Esophagus (tissue), 2 donors: ENCODE results near the gene NSG1. TPM values are rescaled to one million over a fixed set of nuclear protein-coding genes. Genes with fewer than 3 reads are reported as not detected.

Experiments
- H3K27ac ChIP-seq, 2 donors: one replicate each; pipeline ENCODE4 v1.5.1; 2013; ENCODE audit warnings: low read depth in 2 of 2, mild to moderate bottlenecking in 2 of 2, inconsistent platforms in 1 of 2, low read length in 1 of 2, moderate library complexity in 1 of 2
- H3K27me3 ChIP-seq, 2 donors: one replicate each; pipeline ENCODE4 v1.6.1; 2013; ENCODE audit warnings: low read length in 2 of 2, control low read depth in 1 of 2, mild to moderate bottlenecking in 1 of 2; ENCODE audit not compliant: insufficient read depth in 2 of 2, control insufficient read depth in 1 of 2
- H3K36me3 ChIP-seq, 2 donors: one replicate each; pipeline ENCODE4 v1.6.1; 2013; ENCODE audit warnings: low read length in 1 of 2; ENCODE audit not compliant: control insufficient read depth in 2 of 2, insufficient read depth in 2 of 2
- H3K4me1 ChIP-seq, 2 donors: one replicate each; pipeline ENCODE4 v1.6.1; 2013; ENCODE audit warnings: low read length in 1 of 2; ENCODE audit not compliant: control insufficient read depth in 2 of 2, insufficient read depth in 2 of 2
- H3K4me3 ChIP-seq, 2 donors: one replicate each; pipeline ENCODE4 v1.5.1; 2013; ENCODE audit warnings: low read length in 2 of 2, mild to moderate bottlenecking in 2 of 2, low read depth in 1 of 2, moderate library complexity in 1 of 2
- H3K9me3 ChIP-seq, 2 donors: one replicate each; pipeline ENCODE4 v1.6.1; 2013; ENCODE audit warnings: mild to moderate bottlenecking in 2 of 2, low read depth in 1 of 2, low read length in 1 of 2, moderate library complexity in 1 of 2; ENCODE audit not compliant: control insufficient read depth in 2 of 2, insufficient read depth in 1 of 2
- WGBS, 2 donors: extraction: QIAGEN DNeasy Blood & Tissue Kit; methylation state at CpG; one replicate each; pipeline ENCODE4 v1.1.7; 2013; 5-methylcytosine and 5-hydroxymethylcytosine counted together
- polyA plus RNA-seq, 2 donors: library from polyadenylated mRNA; stranded (reverse); fragments of 200-250 nt; gene quantifications; one replicate each; pipeline ENCODE4 v1.2.3, GENCODE V29; 2013
- donor health status: healthy with polysubstance abuse.
- donor health status: Bipolar disorder and iron deficiency.

Gene NSG1
- polyA plus RNA-seq, 2 donors: 11.3 to 23.6 TPM

GRCh38 chr4:4368809-4369580, 17.9 kb upstream of the NSG1 start:
- Histone ChIP-seq H3K4me1 (no peaks in the 10 kb centered on the region), H3K4me3 (no peak overlapping the region), H3K27me3 (no peaks in the 10 kb centered on the region), H3K9me3 (peaks cover 0 to 3% of the 10 kb centered on the region in 2 donors), H3K36me3 (no peaks in the 10 kb centered on the region), H3K27ac (no peak overlapping the region)
- 73 to 75% methylated on average over 11 of the region's 11 CpGs for WGBS, 2 donors

- H3K9me3 ChIP-seq: peaks cover 0 to 3% of the 10 kb centered on the region in 2 donors
- H3K27ac ChIP-seq: no peak overlapping the region
- no peaks in the 10 kb centered on the region for H3K27me3 ChIP-seq
- no peaks in the 10 kb centered on the region for H3K36me3 ChIP-seq
- no peak overlapping the region for H3K4me3 ChIP-seq
- 77 to 78% methylated on average over 6 of the region's 6 CpGs for WGBS, 2 donors
- no peaks in the 10 kb centered on the region for H3K4me1 ChIP-seq
Measured at GRCh38 chr4:4374388-4375098, 12.4 kb upstream of the NSG1 start.

GRCh38 chr4:4376074-4376473, 10.8 kb upstream of the NSG1 start:
- WGBS, 2 donors: 62 to 65% methylated on average over 4 of the region's 4 CpGs
- peaks cover 0 to 3% of the 10 kb centered on the region in 2 donors for H3K9me3 ChIP-seq
- no peaks in the 10 kb centered on the region for H3K36me3 ChIP-seq
- no peaks in the 10 kb centered on the region for H3K27me3 ChIP-seq
- H3K4me1 ChIP-seq: no peaks in the 10 kb centered on the region
- H3K27ac ChIP-seq: no peak overlapping the region
- H3K4me3 ChIP-seq: no peak overlapping the region

DNA sequence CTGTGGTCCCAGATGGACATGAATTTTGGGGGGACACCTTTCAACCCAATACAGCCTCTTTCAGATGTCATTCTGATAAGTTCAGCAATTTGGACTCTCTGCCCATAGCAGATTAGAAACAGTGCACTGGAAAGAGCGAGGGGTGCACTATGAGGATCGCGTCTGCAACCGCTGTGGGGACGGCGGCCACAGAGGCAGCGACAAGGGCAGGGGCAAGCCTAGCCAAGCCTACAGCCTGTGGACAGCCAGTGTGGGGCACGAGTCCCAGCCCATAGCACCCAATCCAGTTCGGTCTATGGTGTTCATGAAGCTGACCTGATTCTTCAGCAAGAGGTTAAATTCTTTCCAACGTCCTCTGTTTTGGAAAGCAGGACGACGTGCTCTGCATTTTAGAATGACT, 9.7 kb upstream of the NSG1 start:
- H3K27me3 ChIP-seq: no peaks in the 10 kb centered on the region
- no peaks in the 10 kb centered on the region for H3K4me1 ChIP-seq
- H3K27ac ChIP-seq: no peak overlapping the region
- peaks cover 0 to 3% of the 10 kb centered on the region in 2 donors for H3K9me3 ChIP-seq
- no peak overlapping the region for H3K4me3 ChIP-seq
- WGBS, 2 donors: 80 to 82% methylated on average over 12 of the region's 12 CpGs
- no peaks in the 10 kb centered on the region for H3K36me3 ChIP-seq

DNA sequence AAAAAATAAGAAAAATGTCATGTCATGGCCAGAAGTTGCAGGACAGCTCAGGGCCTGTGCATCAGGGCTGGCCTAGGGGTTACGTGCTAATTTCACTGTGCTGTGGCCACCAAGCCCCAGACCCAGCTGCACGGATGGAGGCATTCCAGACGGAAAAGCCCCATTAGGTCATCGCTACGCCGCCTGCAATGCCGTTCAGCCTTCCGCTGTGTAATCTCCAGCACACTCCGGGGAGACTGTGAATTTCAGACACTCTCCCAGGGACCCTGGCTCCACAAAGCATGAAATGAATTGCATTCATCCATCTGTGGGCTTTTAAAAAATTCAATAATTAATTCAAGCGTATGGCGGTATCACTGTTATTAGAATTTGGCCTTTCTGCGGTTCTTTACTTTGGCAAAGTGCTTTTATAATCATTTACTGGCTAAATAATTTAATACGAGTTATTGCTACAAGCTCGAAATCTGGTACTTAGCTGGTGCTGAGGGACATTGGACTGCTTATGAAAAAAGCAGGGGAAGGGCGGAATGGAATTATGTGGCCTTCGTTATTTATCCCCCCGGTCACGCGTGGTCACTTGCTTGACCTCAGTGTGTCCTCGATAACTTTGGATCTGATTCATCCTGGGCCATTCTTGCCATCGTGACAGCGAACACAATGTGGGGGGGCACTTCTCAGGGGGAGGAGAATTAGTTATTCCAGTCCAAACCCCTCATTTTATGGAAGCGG, 9.0 kb upstream of the NSG1 start:
- Histone ChIP-seq H3K27me3 (no peaks in the 10 kb centered on the region), H3K4me1 (no peaks in the 10 kb centered on the region), H3K27ac (no peak overlapping the region), H3K9me3 (no peaks in the 10 kb centered on the region), H3K4me3 (no peak overlapping the region), H3K36me3 (no peaks in the 10 kb centered on the region)
- 79 to 86% methylated on average over 23 of the region's 23 CpGs for WGBS, 2 donors

DNA sequence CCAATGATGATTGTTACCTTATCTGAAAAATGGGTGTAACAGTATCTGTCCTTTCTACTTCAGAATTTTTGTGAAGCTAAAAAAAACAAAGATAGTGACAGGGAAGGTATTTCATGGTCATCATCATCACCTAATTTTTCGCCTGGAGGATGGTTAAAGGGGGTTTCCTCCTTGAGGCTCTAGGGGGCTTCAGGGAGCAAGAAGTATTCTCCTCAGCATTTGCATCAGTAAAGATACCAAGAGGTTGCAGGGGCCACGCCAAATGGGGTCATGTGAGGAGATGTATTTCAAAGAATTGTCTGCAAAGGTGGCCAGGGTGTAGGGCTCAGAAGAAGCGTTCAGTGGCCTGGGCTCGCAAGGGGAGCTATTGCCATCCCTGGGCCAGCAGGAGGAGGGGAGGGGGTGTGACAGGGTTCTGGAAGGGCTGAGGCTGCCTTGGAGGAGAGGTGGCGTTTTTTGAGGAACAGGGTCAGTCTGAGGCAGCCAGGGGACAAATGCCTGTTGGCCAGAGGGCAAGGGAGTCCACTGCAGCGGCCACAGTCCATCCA, 7.3 kb upstream of the NSG1 start:
- Histone ChIP-seq H3K27me3 (no peaks in the 10 kb centered on the region), H3K4me1 (no peaks in the 10 kb centered on the region), H3K27ac (no peak overlapping the region), H3K36me3 (no peaks in the 10 kb centered on the region), H3K4me3 (no peak overlapping the region), H3K9me3 (no peaks in the 10 kb centered on the region)
- WGBS, 2 donors: 52 to 59% methylated on average over 6 of the region's 6 CpGs

DNA sequence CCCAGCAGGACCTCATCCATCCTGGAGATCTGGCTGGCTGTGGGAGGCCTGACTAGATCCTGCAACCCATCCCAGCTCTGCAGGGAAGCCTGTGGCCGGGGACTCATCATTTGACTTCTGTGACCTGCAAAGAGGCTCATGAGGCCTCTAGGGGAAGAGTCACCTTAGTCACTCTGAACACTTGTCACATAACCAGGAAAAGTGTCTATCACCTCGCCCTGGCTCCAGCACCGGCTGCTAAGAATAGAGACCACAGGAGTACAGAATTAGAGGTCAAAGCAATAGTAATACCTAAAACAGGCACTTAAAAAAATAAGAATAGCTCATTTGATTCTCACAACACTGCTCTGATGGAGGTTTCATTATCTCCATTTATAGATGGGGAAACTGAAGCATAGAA, 3.8 kb upstream of the NSG1 start:
- Histone ChIP-seq H3K36me3 (no peaks in the 10 kb centered on the region), H3K27me3 (no peaks in the 10 kb centered on the region), H3K9me3 (peaks cover 0 to 3% of the 10 kb centered on the region in 2 donors), H3K4me3 (no peak overlapping the region), H3K27ac (no peak overlapping the region), H3K4me1 (peaks cover 4 to 12% of the 10 kb centered on the region in 2 donors)
- 79 to 82% methylated on average over 3 of the region's 3 CpGs for WGBS, 2 donors

DNA sequence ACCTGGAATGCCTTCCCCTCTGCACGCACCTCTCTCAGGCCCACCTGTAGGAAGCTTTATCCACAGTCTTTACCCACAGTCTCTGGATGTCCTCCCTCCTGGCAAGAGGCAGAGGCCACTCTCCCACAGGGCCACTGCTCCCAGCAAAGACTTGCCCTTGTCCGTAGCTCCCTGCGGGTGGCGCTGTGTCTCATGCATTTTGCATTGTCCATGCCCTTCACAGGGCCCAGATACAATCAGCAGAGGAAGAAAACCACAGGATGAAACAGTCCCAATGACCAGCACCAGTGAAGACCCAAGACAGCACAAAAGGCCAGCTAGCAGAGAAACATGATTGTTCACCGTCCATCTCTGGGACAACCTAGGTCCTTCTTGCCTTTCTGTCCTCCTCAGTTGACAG, 2.1 kb upstream of the NSG1 start:
- H3K9me3 ChIP-seq: peaks cover 0 to 3% of the 10 kb centered on the region in 2 donors
- H3K27ac ChIP-seq: no peak overlapping the region
- no peaks in the 10 kb centered on the region for H3K27me3 ChIP-seq
- peaks cover 4 to 16% of the 10 kb centered on the region in 2 donors for H3K4me1 ChIP-seq
- no peaks in the 10 kb centered on the region for H3K36me3 ChIP-seq
- H3K4me3 ChIP-seq: no peak overlapping the region
- WGBS, 2 donors: 44 to 60% methylated on average over 5 of the region's 5 CpGs

GRCh38 chr4:4385729-4386295, 1.1 kb upstream of the NSG1 start:
- Histone ChIP-seq H3K36me3 (peaks cover 0 to 2% of the 10 kb centered on the region in 2 donors), H3K9me3 (peaks cover 0 to 3% of the 10 kb centered on the region in 2 donors), H3K27ac (no peak overlapping the region), H3K27me3 (no peaks in the 10 kb centered on the region), H3K4me1 (peaks cover 4 to 16% of the 10 kb centered on the region in 2 donors), H3K4me3 (peak overlapping the region in 1 of 2 donors; percentile 70)
- 2 to 3% methylated on average over 38 of the region's 38 CpGs for WGBS, 2 donors
